ENCODE data around the gene CD9. TPM values are rescaled to one million over a fixed set of nuclear protein-coding genes. Genes with fewer than 3 reads are reported as not detected.

CD9 gene
- total and polyA plus RNA-seq, 4 donors, result 240 to 425 (median 379) TPM

DNA sequence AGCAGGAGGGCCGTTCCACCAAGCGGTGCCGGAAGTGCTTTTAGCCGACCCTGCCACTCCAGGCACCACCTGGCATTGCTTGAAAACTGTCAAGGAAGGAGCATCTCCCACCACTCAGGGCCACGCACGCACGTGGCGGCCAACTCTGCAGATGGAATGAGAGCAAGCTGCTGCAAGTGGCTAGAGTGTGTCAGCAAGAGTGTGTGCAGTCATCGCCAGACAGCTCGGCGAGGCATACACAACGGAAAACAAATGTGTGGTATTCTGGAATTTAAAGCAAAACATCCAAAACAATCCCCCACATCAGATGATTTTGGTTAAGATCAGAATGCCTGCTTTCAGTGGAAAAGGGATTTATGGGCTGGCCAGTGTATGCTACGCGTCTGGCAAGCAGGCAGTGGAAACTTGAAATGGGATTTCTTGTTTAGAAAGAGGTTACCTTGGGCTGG, 11.2 kb downstream of the CD9 start:
- ATAC-seq (ENCODE audit: insufficient read depth, low FRiP score) (no peak), DNase-seq (no peak)
- Histone ChIP-seq H3K36me3 (ENCODE audit: control insufficient read depth in 4 of 4, insufficient read depth in 4 of 4, low read length in 4 of 4) (peaks cover 0 to 13% (median 0%) of the 10 kb centered on the region in 4 donors), H3K9me3 (ENCODE audit: control insufficient read depth in 4 of 4, insufficient read depth in 3 of 4, low read length in 3 of 4) (no peaks in the 10 kb centered on the region), H3K27me3 (ENCODE audit: control insufficient read depth in 3 of 3, insufficient read depth in 3 of 3, low read length in 2 of 3) (no peaks in the 10 kb centered on the region), H3K9ac (ENCODE audit: insufficient read depth in 1 of 2, low read length in 2 of 2) (no peak overlapping the region), H3K4me1 (ENCODE audit: control insufficient read depth in 5 of 5, insufficient read depth in 5 of 5, low read length in 5 of 5) (peaks cover 0 to 25% (median 3%) of the 10 kb centered on the region in 5 donors), H3K27ac (ENCODE audit: low read depth in 1 of 2, low read length in 1 of 2) (peak overlapping the region in 1 of 2 donors; percentile 43), H3K4me3 (no peak overlapping the region)
- TF ChIP-seq, protein P1, sequence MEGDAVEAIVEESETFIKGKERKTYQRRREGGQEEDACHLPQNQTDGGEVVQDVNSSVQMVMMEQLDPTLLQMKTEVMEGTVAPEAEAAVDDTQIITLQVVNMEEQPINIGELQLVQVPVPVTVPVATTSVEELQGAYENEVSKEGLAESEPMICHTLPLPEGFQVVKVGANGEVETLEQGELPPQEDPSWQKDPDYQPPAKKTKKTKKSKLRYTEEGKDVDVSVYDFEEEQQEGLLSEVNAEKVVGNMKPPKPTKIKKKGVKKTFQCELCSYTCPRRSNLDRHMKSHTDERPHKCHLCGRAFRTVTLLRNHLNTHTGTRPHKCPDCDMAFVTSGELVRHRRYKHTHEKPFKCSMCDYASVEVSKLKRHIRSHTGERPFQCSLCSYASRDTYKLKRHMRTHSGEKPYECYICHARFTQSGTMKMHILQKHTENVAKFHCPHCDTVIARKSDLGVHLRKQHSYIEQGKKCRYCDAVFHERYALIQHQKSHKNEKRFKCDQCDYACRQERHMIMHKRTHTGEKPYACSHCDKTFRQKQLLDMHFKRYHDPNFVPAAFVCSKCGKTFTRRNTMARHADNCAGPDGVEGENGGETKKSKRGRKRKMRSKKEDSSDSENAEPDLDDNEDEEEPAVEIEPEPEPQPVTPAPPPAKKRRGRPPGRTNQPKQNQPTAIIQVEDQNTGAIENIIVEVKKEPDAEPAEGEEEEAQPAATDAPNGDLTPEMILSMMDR (IDR thresholded peaks at IDR 0.05; ENCODE audit: control extremely low read depth, extremely low read depth), result no peak
- WGBS, 2 donors, result 68 to 82% methylated on average over 14 of the region's 14 CpGs

DNA sequence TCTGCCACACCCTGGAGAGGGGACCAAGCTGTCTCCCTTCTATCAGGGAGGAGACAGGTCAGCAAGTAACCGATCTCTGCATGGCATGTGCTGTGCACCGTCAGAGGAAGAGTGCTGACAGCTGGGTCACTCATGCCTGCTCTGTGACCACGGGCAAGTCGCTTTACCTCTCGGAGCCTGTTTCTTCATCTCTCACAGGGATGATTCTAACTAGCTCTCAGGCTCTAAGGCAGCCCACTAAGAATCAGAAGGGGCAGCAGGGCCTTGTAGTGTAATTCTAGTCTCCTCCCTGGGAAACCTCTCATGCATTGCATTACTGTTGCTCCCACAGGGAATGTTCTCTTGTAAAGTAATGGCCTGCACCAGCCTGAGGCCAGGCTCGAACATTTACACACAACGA, 11.9 kb downstream of the CD9 start:
- no peaks in the 10 kb centered on the region for H3K27me3 ChIP-seq (ENCODE audit: control insufficient read depth in 3 of 3, insufficient read depth in 3 of 3, low read length in 2 of 3)
- H3K9ac ChIP-seq (ENCODE audit: insufficient read depth in 1 of 2, low read length in 2 of 2), result no peak overlapping the region
- no peak overlapping the region for H3K27ac ChIP-seq (ENCODE audit: low read depth in 1 of 2, low read length in 1 of 2)
- peaks cover 0 to 27% (median 3%) of the 10 kb centered on the region in 5 donors for H3K4me1 ChIP-seq (ENCODE audit: control insufficient read depth in 5 of 5, insufficient read depth in 5 of 5, low read length in 5 of 5)
- TF ChIP-seq, protein P1 (IDR thresholded peaks at IDR 0.05; ENCODE audit: control extremely low read depth, extremely low read depth), result no peak
- WGBS, 2 donors, result 86 to 90% methylated on average over 7 of the region's 7 CpGs
- no peaks in the 10 kb centered on the region for H3K9me3 ChIP-seq (ENCODE audit: control insufficient read depth in 4 of 4, insufficient read depth in 3 of 4, low read length in 3 of 4)
- ATAC-seq (ENCODE audit: insufficient read depth, low FRiP score) (no peak), DNase-seq (no peak)
- H3K4me3 ChIP-seq, result no peak overlapping the region
- peaks cover 0 to 13% (median 0%) of the 10 kb centered on the region in 4 donors for H3K36me3 ChIP-seq (ENCODE audit: control insufficient read depth in 4 of 4, insufficient read depth in 4 of 4, low read length in 4 of 4)

DNA sequence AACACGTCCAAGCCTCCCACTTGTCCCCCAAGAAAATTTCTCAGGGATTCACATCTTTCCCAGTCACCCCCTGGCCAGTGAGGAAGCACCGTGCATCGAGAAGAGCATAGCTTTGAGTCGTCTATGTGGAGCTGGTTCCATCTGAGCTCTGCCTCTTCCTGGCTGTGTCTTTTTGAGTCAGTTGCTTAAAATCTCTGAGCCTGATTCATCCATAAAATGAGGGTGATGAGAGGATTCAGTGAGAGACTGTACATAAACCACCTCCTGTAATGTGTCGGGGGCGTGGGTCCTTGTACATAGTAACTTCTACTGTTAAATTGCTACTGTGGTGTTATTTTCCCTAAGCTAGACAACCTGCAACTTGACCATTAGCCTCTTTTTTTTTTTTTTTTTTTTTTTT, 13.8 kb downstream of the CD9 start:
- ATAC-seq (ENCODE audit: insufficient read depth, low FRiP score), result no peak
- Histone ChIP-seq H3K9ac (ENCODE audit: insufficient read depth in 1 of 2, low read length in 2 of 2) (no peak overlapping the region), H3K27ac (ENCODE audit: low read depth in 1 of 2, low read length in 1 of 2) (no peak overlapping the region), H3K4me3 (no peak overlapping the region), H3K9me3 (ENCODE audit: control insufficient read depth in 4 of 4, insufficient read depth in 3 of 4, low read length in 3 of 4) (no peaks in the 10 kb centered on the region), H3K4me1 (ENCODE audit: control insufficient read depth in 5 of 5, insufficient read depth in 5 of 5, low read length in 5 of 5) (peaks cover 0 to 29% (median 3%) of the 10 kb centered on the region in 5 donors), H3K36me3 (ENCODE audit: control insufficient read depth in 4 of 4, insufficient read depth in 4 of 4, low read length in 4 of 4) (peaks cover 0 to 13% (median 0%) of the 10 kb centered on the region in 4 donors), H3K27me3 (ENCODE audit: control insufficient read depth in 3 of 3, insufficient read depth in 3 of 3, low read length in 2 of 3) (no peaks in the 10 kb centered on the region)
- 88 to 91% methylated on average over 6 of the region's 6 CpGs for WGBS, 2 donors
- no peak for DNase-seq
- TF ChIP-seq, protein P1 (IDR thresholded peaks at IDR 0.05; ENCODE audit: control extremely low read depth, extremely low read depth), result no peak

DNA sequence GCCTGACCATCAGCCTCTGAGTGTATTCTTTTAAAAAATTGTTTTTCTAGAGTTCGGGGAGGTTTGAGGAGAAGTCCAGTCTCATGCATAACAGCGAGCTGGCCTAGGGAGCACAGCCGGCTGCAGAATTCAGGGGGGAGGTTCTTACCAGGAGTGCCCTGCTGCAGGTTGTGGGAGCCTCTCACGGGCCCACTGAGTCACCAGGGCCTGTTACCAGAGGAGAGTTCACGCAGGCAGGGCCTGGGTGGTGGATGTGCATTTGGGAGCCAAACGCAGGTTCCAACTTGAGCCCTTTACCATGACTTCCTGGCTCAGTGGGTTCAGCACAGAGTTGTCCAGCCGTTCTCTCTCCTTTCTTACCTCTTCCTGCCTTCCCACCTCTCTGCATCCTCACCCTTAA, 14.4 kb downstream of the CD9 start:
- Histone ChIP-seq H3K9ac (ENCODE audit: insufficient read depth in 1 of 2, low read length in 2 of 2) (no peak overlapping the region), H3K4me1 (ENCODE audit: control insufficient read depth in 5 of 5, insufficient read depth in 5 of 5, low read length in 5 of 5) (peaks cover 0 to 26% (median 3%) of the 10 kb centered on the region in 5 donors), H3K27ac (ENCODE audit: low read depth in 1 of 2, low read length in 1 of 2) (peak overlapping the region in 1 of 2 donors; percentile 82), H3K9me3 (ENCODE audit: control insufficient read depth in 4 of 4, insufficient read depth in 3 of 4, low read length in 3 of 4) (no peaks in the 10 kb centered on the region), H3K27me3 (ENCODE audit: control insufficient read depth in 3 of 3, insufficient read depth in 3 of 3, low read length in 2 of 3) (no peaks in the 10 kb centered on the region), H3K36me3 (ENCODE audit: control insufficient read depth in 4 of 4, insufficient read depth in 4 of 4, low read length in 4 of 4) (peaks cover 0 to 10% (median 0%) of the 10 kb centered on the region in 4 donors), H3K4me3 (no peak overlapping the region)
- DNase-seq, result no peak
- TF ChIP-seq, protein P1 (IDR thresholded peaks at IDR 0.05; ENCODE audit: control extremely low read depth, extremely low read depth), result no peak
- ATAC-seq (ENCODE audit: insufficient read depth, low FRiP score), result no peak
- WGBS, 2 donors, result 80 to 88% methylated on average over 7 of the region's 7 CpGs

All from lung (tissue), 12 donors.